Ishikawa (cell line): Measurements from ENCODE around the gene THAP7.

Source experiments
- CEBPB ChIP-seq: IDR thresholded peaks from 2 replicates; pipeline ENCODE4 v1.6.1; 2012
- CREB1 ChIP-seq: IDR thresholded peaks from 2 replicates; pipeline ENCODE4 v1.6.1; 2012; ENCODE audit warnings: low read depth
- EGR1 ChIP-seq: IDR thresholded peaks from 2 replicates; pipeline ENCODE4 v1.6.1; 2012
- EP300 ChIP-seq: IDR thresholded peaks from 2 replicates; pipeline ENCODE4 v1.6.1; 2012; ENCODE audit warnings: borderline replicate concordance
- FOXM1 ChIP-seq: IDR thresholded peaks from 2 replicates; pipeline ENCODE4 v1.6.1; 2012; ENCODE audit warnings: low read depth, borderline replicate concordance
- NFIC ChIP-seq: IDR thresholded peaks from 2 replicates; pipeline ENCODE4 v1.6.1; 2012
- RAD21 ChIP-seq: IDR thresholded peaks from 2 replicates; pipeline ENCODE4 v1.6.1; 2012; ENCODE audit warnings: low read depth
- TAF1 ChIP-seq: IDR thresholded peaks from 2 replicates; pipeline ENCODE4 v1.6.1; 2012; ENCODE audit warnings: low read depth, mild to moderate bottlenecking
- TCF12 ChIP-seq: IDR thresholded peaks from 2 replicates; pipeline ENCODE4 v1.6.1; 2012; ENCODE audit warnings: low read depth
- TEAD4 ChIP-seq: IDR thresholded peaks from 2 replicates; pipeline ENCODE4 v1.6.1; 2012
- YY1 ChIP-seq: IDR thresholded peaks from 2 replicates; pipeline ENCODE4 v1.6.1; 2012; ENCODE audit warnings: low read depth
- ZBTB7A ChIP-seq: IDR thresholded peaks from 2 replicates; pipeline ENCODE4 v1.6.1; 2012; ENCODE audit warnings: low read depth
- TF ChIP-seq, protein P1 (sequence below): IDR thresholded peaks from 2 replicates; pipeline ENCODE4 v1.6.1; 2012; ENCODE audit warnings: low read depth, mild to moderate bottlenecking
- TF ChIP-seq, protein P2 (sequence below): IDR thresholded peaks from 2 replicates; pipeline ENCODE4 v1.6.1; 2012
- TF ChIP-seq, protein P3 (sequence below): IDR thresholded peaks from 2 replicates; pipeline ENCODE4 v1.6.1; 2012

The THAP7 gene

DNA sequence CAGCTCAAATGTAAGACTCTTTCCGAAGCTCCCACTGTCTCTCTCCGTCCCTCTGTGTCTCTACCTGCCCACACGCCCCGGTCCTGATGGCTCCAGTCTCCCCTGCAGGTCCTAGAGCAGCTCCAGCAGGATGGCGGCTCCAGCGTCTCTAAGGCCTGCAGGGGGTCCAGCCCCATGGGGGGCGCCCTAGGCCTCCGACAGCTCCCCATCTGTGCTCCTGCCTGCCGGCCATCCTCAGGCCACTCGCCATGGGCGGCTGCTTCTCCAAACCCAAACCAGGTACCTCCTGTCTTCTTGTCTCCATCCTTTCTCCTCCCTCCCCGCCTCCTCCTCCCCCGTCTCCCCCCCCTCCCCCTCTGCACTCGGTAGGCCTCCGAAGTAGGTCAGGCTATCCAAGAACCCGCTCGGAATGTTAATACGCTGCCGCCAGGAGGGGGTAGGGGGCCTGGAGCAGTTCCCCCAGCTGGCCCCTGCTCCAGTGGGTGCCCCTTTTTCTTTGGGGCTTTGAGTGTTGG lies 34.2 kb downstream of the THAP7 start:
- no peak for TF ChIP-seq YY1
- TF ChIP-seq EP300: no peak
- no peak for TF ChIP-seq NFIC
- TF ChIP-seq, protein P1, sequence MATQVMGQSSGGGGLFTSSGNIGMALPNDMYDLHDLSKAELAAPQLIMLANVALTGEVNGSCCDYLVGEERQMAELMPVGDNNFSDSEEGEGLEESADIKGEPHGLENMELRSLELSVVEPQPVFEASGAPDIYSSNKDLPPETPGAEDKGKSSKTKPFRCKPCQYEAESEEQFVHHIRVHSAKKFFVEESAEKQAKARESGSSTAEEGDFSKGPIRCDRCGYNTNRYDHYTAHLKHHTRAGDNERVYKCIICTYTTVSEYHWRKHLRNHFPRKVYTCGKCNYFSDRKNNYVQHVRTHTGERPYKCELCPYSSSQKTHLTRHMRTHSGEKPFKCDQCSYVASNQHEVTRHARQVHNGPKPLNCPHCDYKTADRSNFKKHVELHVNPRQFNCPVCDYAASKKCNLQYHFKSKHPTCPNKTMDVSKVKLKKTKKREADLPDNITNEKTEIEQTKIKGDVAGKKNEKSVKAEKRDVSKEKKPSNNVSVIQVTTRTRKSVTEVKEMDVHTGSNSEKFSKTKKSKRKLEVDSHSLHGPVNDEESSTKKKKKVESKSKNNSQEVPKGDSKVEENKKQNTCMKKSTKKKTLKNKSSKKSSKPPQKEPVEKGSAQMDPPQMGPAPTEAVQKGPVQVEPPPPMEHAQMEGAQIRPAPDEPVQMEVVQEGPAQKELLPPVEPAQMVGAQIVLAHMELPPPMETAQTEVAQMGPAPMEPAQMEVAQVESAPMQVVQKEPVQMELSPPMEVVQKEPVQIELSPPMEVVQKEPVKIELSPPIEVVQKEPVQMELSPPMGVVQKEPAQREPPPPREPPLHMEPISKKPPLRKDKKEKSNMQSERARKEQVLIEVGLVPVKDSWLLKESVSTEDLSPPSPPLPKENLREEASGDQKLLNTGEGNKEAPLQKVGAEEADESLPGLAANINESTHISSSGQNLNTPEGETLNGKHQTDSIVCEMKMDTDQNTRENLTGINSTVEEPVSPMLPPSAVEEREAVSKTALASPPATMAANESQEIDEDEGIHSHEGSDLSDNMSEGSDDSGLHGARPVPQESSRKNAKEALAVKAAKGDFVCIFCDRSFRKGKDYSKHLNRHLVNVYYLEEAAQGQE: no peak
- TF ChIP-seq, protein P2, sequence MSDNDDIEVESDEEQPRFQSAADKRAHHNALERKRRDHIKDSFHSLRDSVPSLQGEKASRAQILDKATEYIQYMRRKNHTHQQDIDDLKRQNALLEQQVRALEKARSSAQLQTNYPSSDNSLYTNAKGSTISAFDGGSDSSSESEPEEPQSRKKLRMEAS: no peak
- no peak for TF ChIP-seq CREB1
- no peak for TF ChIP-seq CEBPB
- TF ChIP-seq TCF12: no peak
- TF ChIP-seq RAD21: no peak
- no peak for TF ChIP-seq FOXM1
- no peak for TF ChIP-seq TAF1
- no peak for TF ChIP-seq EGR1
- TF ChIP-seq TEAD4: no peak
- TF ChIP-seq ZBTB7A: no peak
- TF ChIP-seq, protein P3, sequence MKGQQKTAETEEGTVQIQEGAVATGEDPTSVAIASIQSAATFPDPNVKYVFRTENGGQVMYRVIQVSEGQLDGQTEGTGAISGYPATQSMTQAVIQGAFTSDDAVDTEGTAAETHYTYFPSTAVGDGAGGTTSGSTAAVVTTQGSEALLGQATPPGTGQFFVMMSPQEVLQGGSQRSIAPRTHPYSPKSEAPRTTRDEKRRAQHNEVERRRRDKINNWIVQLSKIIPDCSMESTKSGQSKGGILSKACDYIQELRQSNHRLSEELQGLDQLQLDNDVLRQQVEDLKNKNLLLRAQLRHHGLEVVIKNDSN: no peak

DNA sequence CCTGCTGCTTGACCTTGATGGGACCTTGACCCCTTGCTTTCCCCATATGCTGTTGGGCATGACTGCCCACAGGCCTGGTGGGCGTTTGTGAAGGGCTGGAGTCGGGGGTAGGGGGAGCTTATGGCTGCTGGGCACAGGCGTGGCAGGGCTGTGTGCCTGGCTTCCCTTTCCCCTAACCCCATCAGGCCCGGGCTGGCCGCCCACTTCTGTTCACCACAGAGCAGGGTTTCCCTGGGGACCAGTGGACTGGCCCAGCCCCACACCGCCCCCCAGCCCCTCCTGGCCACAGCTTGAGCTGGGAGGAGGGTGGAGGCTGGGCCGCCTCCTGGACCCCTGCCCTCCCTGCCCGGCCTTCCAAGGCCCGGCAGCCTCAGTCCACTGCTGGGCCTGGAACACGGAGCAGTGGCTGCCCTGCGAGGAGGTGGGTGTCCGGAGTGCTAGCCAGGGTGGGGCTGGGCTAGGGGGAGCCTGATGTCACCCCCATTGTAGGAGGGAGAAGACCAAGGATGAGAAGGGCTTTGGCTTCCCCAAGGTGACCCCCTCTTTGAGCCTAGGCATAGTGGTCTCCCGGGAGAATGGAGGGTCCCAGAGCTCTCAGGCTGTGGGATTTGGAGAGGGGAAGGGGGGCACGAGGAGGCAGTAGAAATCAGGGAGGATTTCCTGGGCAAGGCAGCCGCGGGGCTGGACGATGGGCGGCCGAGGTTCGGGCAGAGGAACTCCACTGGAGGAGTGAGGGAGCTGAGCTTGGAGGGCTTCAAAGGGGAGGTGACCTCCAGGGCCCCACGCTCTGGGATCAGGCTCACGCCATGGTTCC lies 34.8 kb downstream of the THAP7 start, which contains the start of gene AIFM3:
TSS of gene AIFM3 (plus strand) at position 373 of the 814 bp plus-strand sequence. CDS start 690 bp downstream, outside the sequence.
- TF ChIP-seq NFIC (no peak), FOXM1 (no peak), CEBPB (no peak), EGR1 (no peak), YY1 (no peak), CREB1 (no peak), TEAD4 (no peak), TCF12 (no peak), ZBTB7A (no peak), EP300 (no peak), TAF1 (no peak), RAD21 (no peak)
- TF ChIP-seq, protein P1: no peak
- TF ChIP-seq, protein P2: no peak
- TF ChIP-seq, protein P3: no peak

GRCh38 chr22:20965888-20966855 lies 35.7 kb downstream of the THAP7 start:
- no peak for TF ChIP-seq RAD21
- TF ChIP-seq CEBPB: no peak
- TF ChIP-seq CREB1: no peak
- TF ChIP-seq EGR1: no peak
- no peak for TF ChIP-seq ZBTB7A
- TF ChIP-seq TEAD4: no peak
- TF ChIP-seq TCF12: no peak
- TF ChIP-seq NFIC: no peak
- TF ChIP-seq, protein P1: no peak
